ENCODE results near the gene MSRB3. TPM values are rescaled to one million over a fixed set of nuclear protein-coding genes. Genes with fewer than 3 reads are reported as not detected.

The MSRB3 gene
- total and polyA plus RNA-seq, 2 donors: 1.1 to 9.7 TPM

GRCh38 chr12:65508276-65509035, 230.0 kb downstream of the MSRB3 start:
- Histone ChIP-seq H3K27me3 (ENCODE audit: control insufficient read depth in 2 of 2, insufficient read depth in 1 of 2, low read length in 1 of 2) (no peaks in the 10 kb centered on the region), H3K4me1 (ENCODE audit: control insufficient read depth in 2 of 2, insufficient read depth in 2 of 2, low read length in 2 of 2) (no peaks in the 10 kb centered on the region), H3K4me3 (ENCODE audit: low read length in 2 of 2) (no peak overlapping the region), H3K27ac (ENCODE audit: low read depth in 1 of 2, low read length in 1 of 2) (no peak overlapping the region), H3K9me3 (ENCODE audit: control insufficient read depth in 2 of 2, insufficient read depth in 1 of 2, low read length in 1 of 2) (no peaks in the 10 kb centered on the region), H3K36me3 (ENCODE audit: control insufficient read depth in 2 of 2, insufficient read depth in 2 of 2, low read length in 1 of 2) (no peaks in the 10 kb centered on the region)
- 90% methylated on average over 10 of the region's 10 CpGs for WGBS
- no peak for DNase-seq (ENCODE audit: low read depth in 6 of 9, low spot score in 9 of 9)

DNA sequence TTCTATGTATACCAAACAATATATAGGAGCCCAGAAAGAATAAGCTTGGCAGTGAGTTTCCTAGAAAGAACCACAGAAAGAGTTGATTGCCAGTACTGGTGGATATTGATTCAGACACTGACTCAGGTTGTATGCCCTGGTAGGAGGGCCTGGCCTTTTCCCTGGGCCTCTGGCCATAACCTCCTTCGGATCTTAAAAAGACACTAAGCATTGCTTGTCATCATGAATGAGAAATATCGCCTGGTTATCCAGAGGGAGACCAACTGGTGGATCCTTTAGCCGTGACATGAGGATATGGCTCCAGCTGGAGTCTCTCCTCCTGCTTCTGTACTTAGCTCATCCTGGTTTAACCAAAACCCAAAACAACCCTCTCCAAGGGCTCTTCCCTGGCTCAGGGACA, 231.5 kb downstream of the MSRB3 start:
- H3K27me3 ChIP-seq (ENCODE audit: control insufficient read depth in 2 of 2, insufficient read depth in 1 of 2, low read length in 1 of 2): no peaks in the 10 kb centered on the region
- H3K27ac ChIP-seq (ENCODE audit: low read depth in 1 of 2, low read length in 1 of 2): no peak overlapping the region
- no peak for DNase-seq (ENCODE audit: low read depth in 6 of 9, low spot score in 9 of 9)
- H3K36me3 ChIP-seq (ENCODE audit: control insufficient read depth in 2 of 2, insufficient read depth in 2 of 2, low read length in 1 of 2): no peaks in the 10 kb centered on the region
- H3K4me1 ChIP-seq (ENCODE audit: control insufficient read depth in 2 of 2, insufficient read depth in 2 of 2, low read length in 2 of 2): no peaks in the 10 kb centered on the region
- H3K4me3 ChIP-seq (ENCODE audit: low read length in 2 of 2): no peak overlapping the region
- no peaks in the 10 kb centered on the region for H3K9me3 ChIP-seq (ENCODE audit: control insufficient read depth in 2 of 2, insufficient read depth in 1 of 2, low read length in 1 of 2)
- WGBS: 95% methylated on average over 3 of the region's 3 CpGs

DNA sequence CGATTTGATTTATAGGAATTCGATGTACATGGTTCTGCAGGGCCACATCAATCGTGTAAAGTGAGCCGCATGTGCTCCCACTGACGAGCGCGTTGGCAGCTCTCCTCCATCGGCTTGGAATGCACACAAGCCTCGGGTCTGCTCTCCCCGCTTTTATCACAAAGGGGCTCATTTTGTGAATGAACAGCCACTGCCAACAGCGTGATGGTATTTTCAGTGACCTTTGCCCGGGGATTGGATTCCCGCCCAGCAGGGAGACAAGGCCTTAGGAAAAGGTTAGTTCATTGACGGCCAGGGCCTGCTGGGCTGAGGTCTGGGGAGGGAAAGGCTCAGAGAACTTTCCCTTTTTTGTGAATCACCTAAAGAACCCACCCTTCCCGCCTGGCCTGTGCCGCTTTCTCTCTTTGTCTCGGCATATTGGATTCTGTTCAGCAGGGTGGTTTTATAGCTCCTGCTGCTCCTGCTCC, 232.1 kb downstream of the MSRB3 start:
- Histone ChIP-seq H3K4me1 (ENCODE audit: control insufficient read depth in 2 of 2, insufficient read depth in 2 of 2, low read length in 2 of 2) (no peaks in the 10 kb centered on the region), H3K4me3 (ENCODE audit: low read length in 2 of 2) (no peak overlapping the region), H3K9me3 (ENCODE audit: control insufficient read depth in 2 of 2, insufficient read depth in 1 of 2, low read length in 1 of 2) (no peaks in the 10 kb centered on the region), H3K36me3 (ENCODE audit: control insufficient read depth in 2 of 2, insufficient read depth in 2 of 2, low read length in 1 of 2) (no peaks in the 10 kb centered on the region), H3K27ac (ENCODE audit: low read depth in 1 of 2, low read length in 1 of 2) (no peak overlapping the region), H3K27me3 (ENCODE audit: control insufficient read depth in 2 of 2, insufficient read depth in 1 of 2, low read length in 1 of 2) (no peaks in the 10 kb centered on the region)
- no peak for DNase-seq (ENCODE audit: low read depth in 6 of 9, low spot score in 9 of 9)
- WGBS: 93% methylated on average over 17 of the region's 17 CpGs

DNA sequence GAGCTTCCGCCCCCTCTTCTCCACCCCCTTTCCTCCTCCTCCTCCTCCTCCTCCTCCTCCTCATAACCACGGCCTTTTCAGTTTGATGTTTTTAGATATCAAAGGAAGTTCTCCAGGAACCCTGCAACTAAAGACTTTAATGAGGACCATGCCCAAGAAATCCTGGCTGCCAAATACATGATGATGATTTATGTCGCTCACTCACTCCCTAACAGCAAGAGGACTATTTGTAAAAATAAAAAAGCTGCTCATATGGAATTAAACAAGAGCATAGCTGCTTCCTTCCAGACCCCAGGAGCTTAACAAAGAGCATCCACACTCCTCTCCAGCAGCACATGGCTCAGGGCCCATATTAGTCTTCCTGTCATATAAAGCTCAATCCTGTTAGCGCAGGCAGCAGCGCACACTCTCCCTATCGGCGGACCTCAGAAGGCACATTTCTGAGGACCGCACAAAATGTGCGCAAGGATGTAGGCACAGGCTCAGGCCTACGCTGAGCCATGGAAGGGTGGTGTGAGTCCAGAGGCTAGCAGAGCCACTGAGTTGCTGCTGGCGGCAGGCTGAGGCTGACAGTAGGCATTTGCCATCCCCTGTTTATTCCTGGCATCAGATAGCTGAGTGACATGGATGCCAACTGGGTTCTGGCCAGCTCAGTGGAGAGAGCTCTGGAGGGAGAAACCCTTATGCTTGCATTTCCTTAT, 232.8 kb downstream of the MSRB3 start:
- Histone ChIP-seq H3K36me3 (ENCODE audit: control insufficient read depth in 2 of 2, insufficient read depth in 2 of 2, low read length in 1 of 2) (no peaks in the 10 kb centered on the region), H3K9me3 (ENCODE audit: control insufficient read depth in 2 of 2, insufficient read depth in 1 of 2, low read length in 1 of 2) (no peaks in the 10 kb centered on the region), H3K4me1 (ENCODE audit: control insufficient read depth in 2 of 2, insufficient read depth in 2 of 2, low read length in 2 of 2) (no peaks in the 10 kb centered on the region), H3K4me3 (ENCODE audit: low read length in 2 of 2) (no peak overlapping the region), H3K27ac (ENCODE audit: low read depth in 1 of 2, low read length in 1 of 2) (no peak overlapping the region), H3K27me3 (ENCODE audit: control insufficient read depth in 2 of 2, insufficient read depth in 1 of 2, low read length in 1 of 2) (no peaks in the 10 kb centered on the region)
- DNase-seq (ENCODE audit: low read depth in 6 of 9, low spot score in 9 of 9): no peak
- 93% methylated on average over 11 of the region's 11 CpGs for WGBS

DNA sequence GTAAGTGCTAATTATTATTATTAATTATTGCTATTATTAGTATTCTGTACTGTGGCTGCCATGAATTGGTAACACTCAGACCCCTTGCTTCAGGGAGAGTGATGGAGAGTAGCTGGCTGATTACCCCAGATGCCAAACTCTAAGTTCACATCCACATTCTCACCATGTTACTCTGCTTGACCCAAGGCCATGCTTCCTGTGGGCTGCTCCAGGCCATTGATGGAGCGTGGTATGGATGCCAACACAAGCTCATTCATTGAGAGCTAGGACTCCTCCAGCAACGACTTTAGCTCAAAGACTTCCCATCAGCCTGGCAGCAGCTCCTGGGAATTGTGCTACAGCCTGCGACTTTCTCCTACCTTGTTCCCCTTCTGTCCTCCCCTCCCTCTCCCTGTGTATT, 233.4 kb downstream of the MSRB3 start:
- Histone ChIP-seq H3K4me3 (ENCODE audit: low read length in 2 of 2) (no peak overlapping the region), H3K4me1 (ENCODE audit: control insufficient read depth in 2 of 2, insufficient read depth in 2 of 2, low read length in 2 of 2) (no peaks in the 10 kb centered on the region), H3K27ac (ENCODE audit: low read depth in 1 of 2, low read length in 1 of 2) (no peak overlapping the region), H3K27me3 (ENCODE audit: control insufficient read depth in 2 of 2, insufficient read depth in 1 of 2, low read length in 1 of 2) (no peaks in the 10 kb centered on the region), H3K36me3 (ENCODE audit: control insufficient read depth in 2 of 2, insufficient read depth in 2 of 2, low read length in 1 of 2) (no peaks in the 10 kb centered on the region), H3K9me3 (ENCODE audit: control insufficient read depth in 2 of 2, insufficient read depth in 1 of 2, low read length in 1 of 2) (no peaks in the 10 kb centered on the region)
- no peak for DNase-seq (ENCODE audit: low read depth in 6 of 9, low spot score in 9 of 9)
- WGBS: 93% methylated on average over 3 of the region's 3 CpGs

Other genes with a start within 250 kb of the MSRB3 start
- gene WIF1, start 157.4 kb upstream of the MSRB3 start, total RNA-seq: 0.38 TPM
- gene WIF1, start 157.4 kb upstream of the MSRB3 start, polyA plus RNA-seq: 0.23 TPM
- gene LEMD3, start 109.1 kb upstream of the MSRB3 start, total RNA-seq: 25.7 TPM
- gene LEMD3, start 109.1 kb upstream of the MSRB3 start, polyA plus RNA-seq: 21.4 TPM

All from thymus (tissue), 11 donors.